Gastrocnemius medialis (tissue), 4 donors: ENCODE measurements around the gene NGEF. TPM values are rescaled to one million over a fixed set of nuclear protein-coding genes. Genes with fewer than 3 reads are reported as not detected.

Experiments
- ATAC-seq, 2 donors: fragments of 150-250 bp; one replicate each; pipeline ENCODE4 v1.9.1; 2016
- DNase-seq, 2 donors: peaks; one replicate each; pipeline ENCODE4 v3.0.0-alpha.2; 2019
- H3K27ac ChIP-seq, 4 donors: fragments of 200-600 bp; sonication (generic); 1 replicate in 1 of 4; 2 replicates in 3 of 4; pipeline ENCODE4 v1.5.1; 2016 to 2018; ENCODE audit warnings: mild to moderate bottlenecking in 2 of 4, moderate library complexity in 1 of 4
- H3K27me3 ChIP-seq, 3 donors: fragments of 200-600 bp; sonication (generic) in 2 of 3; 1 replicate in 1 of 3; 2 replicates in 2 of 3; pipeline versions ENCODE4 v1.5.1 to v1.6.0; 2016 to 2019; ENCODE audit warnings: mild to moderate bottlenecking in 1 of 3, moderate library complexity in 1 of 3
- H3K36me3 ChIP-seq, 2 donors: fragments of 200-600 bp; sonication (generic) in 1 of 2; one replicate each; pipeline ENCODE4 v1.5.1; 2017 to 2018
- H3K4me1 ChIP-seq, 2 donors: fragments of 200-600 bp; sonication (generic) in 1 of 2; one replicate each; pipeline ENCODE4 v1.5.1; 2016 to 2017; ENCODE audit warnings: mild to moderate bottlenecking in 2 of 2
- H3K4me3 ChIP-seq, 4 donors: fragments of 200-600 bp; sonication (generic) in 3 of 4; 1 replicate in 1 of 4; 2 replicates in 3 of 4; pipeline ENCODE4 v1.5.1; 2016 to 2019; ENCODE audit warnings: mild to moderate bottlenecking in 2 of 4
- H3K9me3 ChIP-seq, 3 donors: fragments of 200-600 bp; sonication (generic) in 2 of 3; 1 replicate in 1 of 3; 2 replicates in 2 of 3; pipeline ENCODE4 v1.5.1; 2016 to 2019
- CTCF ChIP-seq, 5 experiments: fragments of 450-650 bp in 3 of 5; fragments of 200-600 bp in 2 of 5; sonication (generic) in 2 of 5; IDR thresholded peaks in 4 of 5; conservative IDR thresholded peaks in 1 of 5; 1 replicate in 4 of 5; 2 replicates in 1 of 5; pipeline ENCODE4 v1.5.1; 2016 to 2019; ENCODE audit warnings: antibody characterized with exemption in 5 of 5, mild to moderate bottlenecking in 3 of 5, moderate library complexity in 3 of 5
- POLR2A ChIP-seq, 2 donors: fragments of 450-650 bp; IDR thresholded peaks; one replicate each; pipeline ENCODE4 v1.6.1; 2017; ENCODE audit warnings: antibody characterized with exemption in 2 of 2, mild to moderate bottlenecking in 2 of 2, moderate library complexity in 2 of 2
- in situ Hi-C, 4 donors: fragments of 200-750 bp; cut with MboI; loops; one replicate each; pipeline versions ENCODE4 v1.15.0 to v1.8.0; 2017; ENCODE audit warnings: low sequenced_read_pairs in 4 of 4
- intact Hi-C: fragments of 100-400 bp; cut with DNase I; formaldehyde crosslinking; loops from one replicate; pipeline ENCODE4 v1.15.1; 2023; ENCODE audit warnings: low total_unique reads
- total RNA-seq, 4 donors: library from RNA; depleted of rRNA; stranded (reverse); fragments of >200 nt; gene quantifications; one replicate each; pipeline versions ENCODE4 v1.1.0 to v1.2.3, GENCODE V29; 2016

The NGEF gene
- total RNA-seq, 4 donors from 2014 or later, result 0.66 to 1.5 (median 0.84) TPM; not detected in 1

- intact Hi-C loops (loop anchor here (2.0 kb wide), 1 partner anchor 21 kb away; no protein-coding TSS in a partner anchor), in situ Hi-C loops (no loop called here)
- Histone ChIP-seq H3K9me3 (no peaks in the 10 kb centered on the region), H3K4me3 (peak overlapping the region; percentile 46 to 52 (median 50)), H3K36me3 (no peaks in the 10 kb centered on the region), H3K4me1 (peaks cover 0 to 4% of the 10 kb centered on the region in 2 donors), H3K27me3 (no peaks in the 10 kb centered on the region), H3K27ac (peak overlapping the region in 1 of 4 donors; percentile 30)
- DNase-seq, result no peak
- TF ChIP-seq POLR2A (IDR thresholded peaks at IDR 0.05), result no peak
- no peak for TF ChIP-seq CTCF (IDR thresholded peaks at IDR 0.05 in 4 of 5, conservative IDR thresholded peaks at IDR 0.05 in 1 of 5)
- peak; percentile 2 to 18 for ATAC-seq
Observed at GRCh38 chr2:232875256-232876121, 137.6 kb downstream of the NGEF start.

- Histone ChIP-seq H3K27ac (no peak overlapping the region), H3K4me3 (no peak overlapping the region), H3K27me3 (no peaks in the 10 kb centered on the region), H3K9me3 (no peaks in the 10 kb centered on the region), H3K36me3 (no peaks in the 10 kb centered on the region), H3K4me1 (peaks cover 0 to 4% of the 10 kb centered on the region in 2 donors)
- TF ChIP-seq CTCF (IDR thresholded peaks at IDR 0.05 in 4 of 5, conservative IDR thresholded peaks at IDR 0.05 in 1 of 5) (no peak), POLR2A (IDR thresholded peaks at IDR 0.05) (no peak)
- no peak for DNase-seq
- in situ Hi-C loops, result loop anchor here in 1 of 4 donors (25.0 kb wide), 1 partner anchor 262 kb away; no protein-coding TSS in a partner anchor
- no peak for ATAC-seq
- intact Hi-C loops, result no loop called here
Observed at GRCh38 chr2:232874677-232875223, 138.3 kb downstream of the NGEF start.

- intact Hi-C loops (no loop called here), in situ Hi-C loops (loop anchor here in 1 of 4 donors (25.0 kb wide), 1 partner anchor 262 kb away; no protein-coding TSS in a partner anchor)
- ATAC-seq, result no peak
Observed at GRCh38 chr2:232873909-232874641, 139.0 kb downstream of the NGEF start.

More at GRCh38 chr2:232873909-232874641, 139.0 kb downstream of the NGEF start:
- no peaks in the 10 kb centered on the region for H3K9me3 ChIP-seq
- TF ChIP-seq POLR2A (IDR thresholded peaks at IDR 0.05) (no peak), CTCF (IDR thresholded peaks at IDR 0.05 in 4 of 5, conservative IDR thresholded peaks at IDR 0.05 in 1 of 5) (no peak)
- no peaks in the 10 kb centered on the region for H3K36me3 ChIP-seq
- H3K4me3 ChIP-seq, result no peak overlapping the region
- no peaks in the 10 kb centered on the region for H3K27me3 ChIP-seq
- H3K4me1 ChIP-seq, result peaks cover 0 to 4% of the 10 kb centered on the region in 2 donors
- no peak for DNase-seq
- H3K27ac ChIP-seq, result no peak overlapping the region
